K562 (cell line): ENCODE measurements around the gene ATPAF2. TPM values are rescaled to one million over a fixed set of nuclear protein-coding genes. Genes with fewer than 3 reads are reported as not detected.
A peak's percentile ranks its signal among the peaks of the same experiment; 100 is the strongest.

Experiments
- ADNP ChIP-seq: fragments of 200-800 bp; sonication (Bioruptor generic); IDR thresholded peaks from 2 replicates; pipeline ENCODE4 v1.6.1; 2016; ENCODE audit warnings: missing genetic modification characterization, missing compliant biosample characterization
- CAMTA2 ChIP-seq: fragments of 250-450 bp; sonication (Bioruptor Pico); conservative IDR thresholded peaks from 2 replicates; pipeline ENCODE4 v1.5.1; 2022
- E2F5 ChIP-seq: sonication (generic); formaldehyde crosslinking; IDR thresholded peaks from 2 replicates; pipeline ENCODE4 v1.8.0; 2022; ENCODE audit warnings: mild to moderate bottlenecking, missing genetic modification reagents
- ETV6 ChIP-seq, 3 experiments: fragments of 150-350 bp in 1 of 3; sonication (generic) in 1 of 3; formaldehyde crosslinking in 1 of 3; IDR thresholded peaks; 2 replicates each; pipeline versions ENCODE4 v1.6.1 to v1.8.0; 2014 to 2022; ENCODE audit warnings: borderline replicate concordance in 2 of 3, low read depth in 2 of 3, antibody characterized with exemption in 1 of 3, low read length in 1 of 3, mild to moderate bottlenecking in 1 of 3, missing genetic modification reagents in 1 of 3
- FOXJ2 ChIP-seq: fragments of 200-800 bp; sonication (Bioruptor generic); IDR thresholded peaks from 2 replicates; pipeline ENCODE4 v1.6.1; 2016; ENCODE audit warnings: missing genetic modification characterization, missing compliant biosample characterization
- GABPB2 ChIP-seq: fragments of 250-450 bp; sonication (Bioruptor Pico); conservative IDR thresholded peaks from 2 replicates; pipeline ENCODE4 v1.5.1; 2021; ENCODE audit warnings: mild to moderate bottlenecking
- ILK ChIP-seq: fragments of 450-650 bp; IDR thresholded peaks from 2 replicates; pipeline ENCODE4 v1.6.1; 2016; ENCODE audit warnings: missing genetic modification characterization, low read depth, mild to moderate bottlenecking, missing compliant biosample characterization, moderate library complexity, borderline replicate concordance
- JUND ChIP-seq, 2 experiments: IDR thresholded peaks; 2 replicates in 1 of 2; 3 replicates in 1 of 2; pipeline ENCODE4 v1.6.1; 2011; ENCODE audit warnings: borderline replicate concordance in 2 of 2, low read depth in 2 of 2, low read length in 2 of 2, improper control_type of control experiment in 1 of 2, missing biosample characterization in 1 of 2, missing genetic modification characterization in 1 of 2, missing genetic modification reagents in 1 of 2
- MECOM ChIP-seq: fragments of 250-450 bp; sonication (Bioruptor Pico); IDR thresholded peaks from 2 replicates; pipeline ENCODE4 v1.8.0; 2022; ENCODE audit warnings: inconsistent platforms
- NEUROD1 ChIP-seq: fragments of 150-350 bp; IDR thresholded peaks from 2 replicates; pipeline ENCODE4 v1.6.1; 2014; ENCODE audit warnings: borderline replicate concordance, low read length, low read depth; ENCODE audit not compliant: partially characterized antibody
- PRPF4 ChIP-seq: fragments of 200-400 bp; formaldehyde crosslinking; IDR thresholded peaks from one replicate; pipeline ENCODE4 v1.6.1; 2017; ENCODE audit warnings: low read length, low read depth, mild to moderate bottlenecking; ENCODE audit not compliant: insufficient read depth, poor library complexity, severe bottlenecking
- RBM15 ChIP-seq: fragments of 200-400 bp; formaldehyde crosslinking; IDR thresholded peaks from 2 replicates; pipeline ENCODE4 v1.6.1; 2018; ENCODE audit warnings: mild to moderate bottlenecking, low read length, moderate library complexity; ENCODE audit not compliant: insufficient read depth
- SIRT6 ChIP-seq: IDR thresholded peaks from one replicate; pipeline ENCODE4 v1.6.1; 2012; ENCODE audit warnings: low read depth, mild to moderate bottlenecking, control low read depth, inconsistent platforms, low read length, moderate library complexity
- SMARCB1 ChIP-seq: IDR thresholded peaks from 2 replicates; pipeline ENCODE4 v1.6.1; 2011; ENCODE audit warnings: improper control_type of control experiment, low read depth; ENCODE audit not compliant: insufficient read length
- ZFX ChIP-seq: sonication (generic); formaldehyde crosslinking; IDR thresholded peaks from 2 replicates; pipeline ENCODE4 v1.8.0; 2022; ENCODE audit warnings: mild to moderate bottlenecking, missing genetic modification reagents, moderate library complexity
- ZNF41 ChIP-seq: fragments of 250-450 bp; sonication (Bioruptor Pico); conservative IDR thresholded peaks from 2 replicates; pipeline ENCODE4 v1.4.0; 2020; ENCODE audit warnings: mild to moderate bottlenecking
- ZNF431 ChIP-seq: sonication (generic); formaldehyde crosslinking; IDR thresholded peaks from 2 replicates; pipeline ENCODE4 v1.8.0; 2022; ENCODE audit warnings: mild to moderate bottlenecking, missing genetic modification reagents
- ZNF518B ChIP-seq: fragments of 250-450 bp; sonication (Bioruptor Pico); IDR thresholded peaks from 2 replicates; pipeline ENCODE4 v1.5.0; 2021; ENCODE audit warnings: mild to moderate bottlenecking, moderate library complexity
- polyA plus RNA-seq, 8 experiments: library from polyadenylated mRNA; depleted of rRNA in 4 of 8; stranded (reverse) in 5 of 8; unstranded in 3 of 8; fragments of >200 nt; fragmentation: Nextera tagmentation in 2 of 8; fragmentation: Illumina TruSeq in 1 of 8; extraction: Ambion mirVana in 2 of 8; extraction: Trizol in 1 of 8; gene quantifications; 2 replicates each; pipeline versions ENCODE4 v1.2.1 to v1.2.3, GENCODE V29; 2011 to 2014; ENCODE audit warnings: inconsistent platforms in 1 of 8, missing spikeins in 1 of 8
- total RNA-seq, 7 experiments: library from RNA; depleted of rRNA in 6 of 7; stranded (reverse); fragments of >200 nt in 6 of 7; fragmentation: Illumina TruSeq in 2 of 7; extraction: Trizol in 2 of 7; gene quantifications; 2 replicates each; pipeline versions ENCODE4 v1.2.1 to v1.2.3, GENCODE V29; 2011 to 2021; ENCODE audit warnings: low replicate concordance in 1 of 7

The ATPAF2 gene
- total and polyA plus RNA-seq, 9 of the 15 experiments (the other 6 are each of a cell fraction or from before 2014, with no cell fraction given), result 2.1 to 19.2 (median 11.3) TPM

GRCh38 chr17:17972126-17972951, 66.6 kb downstream of the ATPAF2 start, which contains the start of the genes DRC3 and TOM1L2 (continued):
- no peak for TF ChIP-seq ZNF41 (CRISPR knock-in tag)
- peak; percentile 42; the same call in 1 of the 2 replicates for TF ChIP-seq ZNF431
- no peak for TF ChIP-seq ILK (tag)
- no peak for TF ChIP-seq CAMTA2
- no peak for TF ChIP-seq SIRT6
- TF ChIP-seq E2F5, result no peak
- TF ChIP-seq ZNF518B (CRISPR knock-in tag), result no peak
- TF ChIP-seq PRPF4, result no peak
- no peak for TF ChIP-seq JUND (IDR thresholded peaks at IDR 0.05; ENCODE audit: borderline replicate concordance, low read depth, low read length)
- no peak for TF ChIP-seq JUND (tag; IDR thresholded peaks at IDR 0.05; ENCODE audit: borderline replicate concordance, low read depth, low read length)
- no peak for TF ChIP-seq RBM15
- TF ChIP-seq GABPB2 (CRISPR knock-in tag), result no peak
- TF ChIP-seq ZFX (CRISPR knock-in tag), result peak; percentile 85
- no peak for TF ChIP-seq ETV6 (IDR thresholded peaks at IDR 0.05; ENCODE audit: borderline replicate concordance in 1 of 2, low read depth in 2 of 2, low read length in 1 of 2)
- no peak for TF ChIP-seq ETV6 (CRISPR knock-in tag; IDR thresholded peaks at IDR 0.05; ENCODE audit: borderline replicate concordance)
- no peak for TF ChIP-seq MECOM (CRISPR knock-in tag)
- peak; percentile 98 for TF ChIP-seq NEUROD1
- no peak for TF ChIP-seq SMARCB1
- TF ChIP-seq ADNP (tag), result no peak
- TF ChIP-seq FOXJ2, result no peak; the same call in 1 of the 2 replicates
